Mucosa of stomach (tissue), 1 donor: Measurements from ENCODE around the gene SHISA6.

ENCODE experiments used
- H3K27me3 ChIP-seq: one replicate; pipeline ENCODE4 v1.7.0; 2013; ENCODE audit warnings: mild to moderate bottlenecking, low read length; ENCODE audit not compliant: control insufficient read depth, insufficient read depth
- H3K36me3 ChIP-seq: one replicate; pipeline ENCODE4 v1.7.0; 2013; ENCODE audit warnings: low read length; ENCODE audit not compliant: control insufficient read depth, insufficient read depth
- H3K4me1 ChIP-seq: one replicate; pipeline ENCODE4 v1.7.0; 2013; ENCODE audit warnings: mild to moderate bottlenecking, low read length; ENCODE audit not compliant: control insufficient read depth, insufficient read depth
- H3K4me3 ChIP-seq: one replicate; pipeline ENCODE4 v1.7.0; 2013; ENCODE audit warnings: low read length
- H3K9ac ChIP-seq: one replicate; pipeline ENCODE4 v1.7.0; 2013; ENCODE audit warnings: mild to moderate bottlenecking, low read length, moderate library complexity
- H3K9me3 ChIP-seq: one replicate; pipeline ENCODE4 v1.7.0; 2013; ENCODE audit warnings: mild to moderate bottlenecking, low read length, moderate library complexity; ENCODE audit not compliant: control insufficient read depth
- donor health status: Pancreatic carcinoma.

The SHISA6 gene

GRCh38 chr17:11514981-11515680 is 274.1 kb downstream of the SHISA6 start:
- Histone ChIP-seq H3K27me3 (no peaks in the 10 kb centered on the region), H3K36me3 (no peaks in the 10 kb centered on the region), H3K9me3 (no peaks in the 10 kb centered on the region), H3K9ac (no peak overlapping the region), H3K4me1 (no peaks in the 10 kb centered on the region), H3K4me3 (no peak overlapping the region)

DNA sequence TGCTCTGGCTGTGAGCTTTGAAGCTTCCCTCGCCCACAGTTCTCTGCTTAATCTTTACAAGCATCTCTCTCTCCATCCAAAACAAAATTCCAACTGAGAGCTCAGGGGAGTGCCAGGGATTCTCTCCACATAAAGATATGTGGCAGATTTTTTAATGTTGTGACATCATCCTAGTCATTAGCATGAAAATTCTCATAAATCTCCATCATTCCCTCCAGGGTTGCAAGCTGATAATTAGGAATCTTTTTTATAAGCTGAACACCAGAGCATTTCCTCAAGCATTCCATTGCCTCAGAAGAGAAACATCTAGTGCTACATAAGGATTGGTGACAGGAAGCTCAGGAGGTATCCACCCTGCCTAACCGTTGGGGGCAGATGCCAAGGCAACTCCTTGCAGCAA is 274.9 kb downstream of the SHISA6 start:
- H3K9ac ChIP-seq, result no peak overlapping the region
- no peaks in the 10 kb centered on the region for H3K4me1 ChIP-seq
- H3K9me3 ChIP-seq, result no peaks in the 10 kb centered on the region
- no peaks in the 10 kb centered on the region for H3K27me3 ChIP-seq
- H3K4me3 ChIP-seq, result no peak overlapping the region
- no peaks in the 10 kb centered on the region for H3K36me3 ChIP-seq

GRCh38 chr17:11535231-11535630 is 294.2 kb downstream of the SHISA6 start:
- Histone ChIP-seq H3K4me3 (no peak overlapping the region), H3K9me3 (no peaks in the 10 kb centered on the region), H3K27me3 (no peaks in the 10 kb centered on the region), H3K9ac (no peak overlapping the region), H3K4me1 (no peaks in the 10 kb centered on the region), H3K36me3 (no peaks in the 10 kb centered on the region)

- Histone ChIP-seq H3K9me3 (no peaks in the 10 kb centered on the region), H3K4me3 (no peak overlapping the region), H3K9ac (no peak overlapping the region), H3K4me1 (no peaks in the 10 kb centered on the region), H3K27me3 (no peaks in the 10 kb centered on the region), H3K36me3 (no peaks in the 10 kb centered on the region)
Measured at GRCh38 chr17:11538366-11538765, 297.4 kb downstream of the SHISA6 start.

- Histone ChIP-seq H3K27me3 (no peaks in the 10 kb centered on the region), H3K9me3 (no peaks in the 10 kb centered on the region), H3K4me3 (no peak overlapping the region), H3K9ac (no peak overlapping the region), H3K36me3 (no peaks in the 10 kb centered on the region), H3K4me1 (no peaks in the 10 kb centered on the region)
Measured at GRCh38 chr17:11539637-11540036, 298.6 kb downstream of the SHISA6 start.

DNA sequence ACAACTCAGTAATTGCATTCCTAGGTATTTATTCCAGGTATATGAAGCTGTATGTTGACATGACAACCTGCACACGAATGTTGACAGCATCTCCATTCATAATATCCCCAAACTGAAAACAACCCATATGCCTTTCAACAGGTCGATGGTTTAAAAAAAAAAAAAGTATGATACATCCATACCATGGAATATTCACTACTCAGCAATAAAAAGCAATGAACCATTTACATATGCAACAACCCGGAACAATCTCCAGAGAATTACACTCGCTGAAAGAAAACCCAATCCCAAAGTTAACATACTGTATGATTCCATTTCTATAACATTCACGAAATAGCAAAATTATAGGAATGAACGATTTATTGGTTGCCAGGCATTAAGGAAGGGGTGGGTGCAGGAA is 304.0 kb downstream of the SHISA6 start:
- H3K4me1 ChIP-seq, result no peaks in the 10 kb centered on the region

DNA sequence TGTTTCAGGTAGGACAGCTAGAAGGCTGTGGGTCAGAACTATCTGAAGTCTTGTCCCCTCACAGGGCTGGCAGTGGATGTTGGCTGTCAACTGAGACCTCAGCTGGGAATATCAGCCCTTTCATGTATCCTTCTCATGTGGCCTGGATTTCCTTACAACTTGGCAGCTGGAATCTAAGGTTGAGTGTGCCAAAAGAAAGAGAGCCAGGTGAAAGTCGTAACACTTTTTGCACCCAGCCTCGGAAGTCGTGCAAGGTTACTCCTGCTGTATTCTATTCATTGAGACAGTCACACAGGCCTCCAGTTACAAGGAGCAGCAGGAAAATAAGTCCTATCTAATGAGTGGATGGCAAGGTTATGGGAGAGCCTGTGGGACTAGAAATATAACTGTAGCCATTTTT is 304.7 kb downstream of the SHISA6 start:
- H3K9ac ChIP-seq, result no peak overlapping the region
- no peaks in the 10 kb centered on the region for H3K9me3 ChIP-seq
- no peak overlapping the region for H3K4me3 ChIP-seq
- no peaks in the 10 kb centered on the region for H3K27me3 ChIP-seq
- no peaks in the 10 kb centered on the region for H3K36me3 ChIP-seq
- no peaks in the 10 kb centered on the region for H3K4me1 ChIP-seq

More for the DNA sequence above, 304.0 kb downstream of the SHISA6 start:
- Histone ChIP-seq H3K4me3 (no peak overlapping the region), H3K27me3 (no peaks in the 10 kb centered on the region), H3K9ac (no peak overlapping the region), H3K9me3 (no peaks in the 10 kb centered on the region), H3K36me3 (no peaks in the 10 kb centered on the region)

- no peaks in the 10 kb centered on the region for H3K4me1 ChIP-seq
- no peak overlapping the region for H3K4me3 ChIP-seq
- H3K9ac ChIP-seq, result no peak overlapping the region
- no peaks in the 10 kb centered on the region for H3K9me3 ChIP-seq
- H3K27me3 ChIP-seq, result no peaks in the 10 kb centered on the region
- H3K36me3 ChIP-seq, result no peaks in the 10 kb centered on the region
Measured at GRCh38 chr17:11547853-11548252, 306.8 kb downstream of the SHISA6 start.

GRCh38 chr17:11548398-11548797 is 307.4 kb downstream of the SHISA6 start:
- H3K27me3 ChIP-seq, result no peaks in the 10 kb centered on the region
- no peaks in the 10 kb centered on the region for H3K4me1 ChIP-seq
- H3K9me3 ChIP-seq, result no peaks in the 10 kb centered on the region
- no peak overlapping the region for H3K4me3 ChIP-seq
- H3K9ac ChIP-seq, result no peak overlapping the region
- no peaks in the 10 kb centered on the region for H3K36me3 ChIP-seq

GRCh38 chr17:11550431-11550830 is 309.4 kb downstream of the SHISA6 start:
- Histone ChIP-seq H3K36me3 (no peaks in the 10 kb centered on the region), H3K4me3 (no peak overlapping the region), H3K27me3 (no peaks in the 10 kb centered on the region), H3K9me3 (no peaks in the 10 kb centered on the region), H3K4me1 (no peaks in the 10 kb centered on the region), H3K9ac (no peak overlapping the region)

DNA sequence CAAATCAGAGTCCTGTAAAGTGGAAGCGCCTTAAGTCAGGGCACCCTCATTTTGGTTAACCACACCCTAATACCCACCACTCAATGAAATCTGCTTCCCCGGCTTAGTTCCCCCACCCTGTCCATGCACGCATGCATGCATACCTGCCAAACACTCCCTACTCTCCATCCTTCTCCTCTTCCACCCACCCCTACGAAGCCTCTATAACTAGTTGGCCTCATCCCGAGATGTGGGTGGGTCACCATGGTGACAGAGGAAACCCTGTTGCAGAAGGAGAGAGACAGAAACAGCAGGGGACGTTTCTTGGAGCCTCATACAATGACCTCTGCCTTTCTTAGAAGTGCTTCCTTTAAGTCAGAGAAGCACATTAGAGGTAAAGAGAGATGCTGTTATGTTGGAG is 310.4 kb downstream of the SHISA6 start:
- Histone ChIP-seq H3K27me3 (no peaks in the 10 kb centered on the region), H3K9ac (no peak overlapping the region), H3K4me1 (no peaks in the 10 kb centered on the region), H3K4me3 (no peak overlapping the region), H3K9me3 (no peaks in the 10 kb centered on the region), H3K36me3 (no peaks in the 10 kb centered on the region)

GRCh38 chr17:11553135-11553534 is 312.1 kb downstream of the SHISA6 start:
- Histone ChIP-seq H3K27me3 (no peaks in the 10 kb centered on the region), H3K4me1 (no peaks in the 10 kb centered on the region), H3K4me3 (no peak overlapping the region), H3K36me3 (no peaks in the 10 kb centered on the region), H3K9me3 (no peaks in the 10 kb centered on the region), H3K9ac (no peak overlapping the region)

- Histone ChIP-seq H3K27me3 (no peaks in the 10 kb centered on the region), H3K9me3 (no peaks in the 10 kb centered on the region), H3K9ac (no peak overlapping the region), H3K4me1 (no peaks in the 10 kb centered on the region), H3K36me3 (no peaks in the 10 kb centered on the region), H3K4me3 (no peak overlapping the region)
Measured at GRCh38 chr17:11554042-11554441, 313.0 kb downstream of the SHISA6 start.
